ENCODE data around the gene MNT. TPM values are rescaled to one million over a fixed set of nuclear protein-coding genes. Genes with fewer than 3 reads are reported as not detected.

Gene MNT
- total and polyA plus RNA-seq, 2 experiments from 2014 or later, result 5.7 to 6.4 TPM

GRCh38 chr17:2386400-2387085 lies 14.3 kb downstream of the MNT start:
- Histone ChIP-seq H3K79me2 (replicated peaks; ENCODE audit: insufficient read depth) (peaks cover 16% of the 10 kb centered on the region), H3K9me2 (ENCODE audit: insufficient read depth) (no peaks in the 10 kb centered on the region), H3F3A (replicated peaks; ENCODE audit: low read depth) (no peaks in the 10 kb centered on the region; the same call in 1 of the 2 replicates), H4K20me1 (replicated peaks; ENCODE audit: insufficient read depth) (no peaks in the 10 kb centered on the region; the same call in 1 of the 2 replicates), H3K4me1 (ENCODE audit: insufficient read depth) (peaks cover 18% of the 10 kb centered on the region), H3K36me3 (ENCODE audit: insufficient read depth) (no peaks in the 10 kb centered on the region), H3K27ac (ENCODE audit: low read depth) (no peak overlapping the region), H3K4me3 (no peak overlapping the region), H2AFZ (no peak overlapping the region), H3K4me2 (no peak overlapping the region), H3K27me3 (ENCODE audit: insufficient read depth) (no peaks in the 10 kb centered on the region)
- peaks cover 9% of the 10 kb centered on the region; the same call in 2 of the 3 replicates for H3K36me3 Mint-ChIP-seq (ENCODE audit: low read depth)
- H3K4me3 Mint-ChIP-seq, result no peak overlapping the region
- ATAC-seq (no peak), DNase-seq (ENCODE audit: low spot score) (no peak)
- H3K27me3 Mint-ChIP-seq (ENCODE audit: insufficient read depth, low read depth, poor library complexity), result peaks cover 22% of the 10 kb centered on the region
- TF ChIP-seq STAT1 (IDR thresholded peaks at IDR 0.05; ENCODE audit: unreplicated experiment) (no peak), CTCF (conservative IDR thresholded peaks at IDR 0.05; ENCODE audit: low read depth in 2 of 2) (no peak), POLR2AphosphoS5 (IDR thresholded peaks at IDR 0.05; ENCODE audit: low read depth) (no peak), REST (IDR thresholded peaks at IDR 0.05; ENCODE audit: unreplicated experiment) (no peak), JUNB (IDR thresholded peaks at IDR 0.05; ENCODE audit: unreplicated experiment) (no peak)
- H3K9me3 Mint-ChIP-seq, result no peaks in the 10 kb centered on the region
- H3K27ac Mint-ChIP-seq, result no peak overlapping the region
- peaks cover 39% of the 10 kb centered on the region for H3K4me1 Mint-ChIP-seq

- no peak overlapping the region for H3K4me3 Mint-ChIP-seq
- H3K36me3 ChIP-seq (ENCODE audit: insufficient read depth), result no peaks in the 10 kb centered on the region
- peak overlapping the region; percentile 38; the same call in 1 of the 2 replicates for H3K4me2 ChIP-seq
- H3K9me2 ChIP-seq (ENCODE audit: insufficient read depth), result no peaks in the 10 kb centered on the region
- H3K4me3 ChIP-seq, result no peak overlapping the region
- H3K27ac Mint-ChIP-seq, result no peak overlapping the region
- H3K27me3 ChIP-seq (ENCODE audit: insufficient read depth), result no peaks in the 10 kb centered on the region
- ATAC-seq (peak; percentile 42), DNase-seq (ENCODE audit: low spot score) (peak; percentile 38)
- peak overlapping the region; percentile 55; the same call in 1 of the 2 replicates for H3K27ac ChIP-seq (ENCODE audit: low read depth)
- no peak overlapping the region for H2AFZ ChIP-seq
- H3K36me3 Mint-ChIP-seq (ENCODE audit: low read depth), result peaks cover 9% of the 10 kb centered on the region; the same call in 2 of the 3 replicates
- no peaks in the 10 kb centered on the region; the same call in 1 of the 2 replicates for H3F3A ChIP-seq (replicated peaks; ENCODE audit: low read depth)
- H3K9me3 Mint-ChIP-seq, result no peaks in the 10 kb centered on the region
- H3K79me2 ChIP-seq (replicated peaks; ENCODE audit: insufficient read depth), result peaks cover 7% of the 10 kb centered on the region; the same call in 1 of the 2 replicates
- peaks cover 20% of the 10 kb centered on the region for H3K27me3 Mint-ChIP-seq (ENCODE audit: insufficient read depth, low read depth, poor library complexity)
- H3K4me1 ChIP-seq (ENCODE audit: insufficient read depth), result peaks cover 18% of the 10 kb centered on the region
- peaks cover 37% of the 10 kb centered on the region for H3K4me1 Mint-ChIP-seq
- no peaks in the 10 kb centered on the region; the same call in 1 of the 2 replicates for H4K20me1 ChIP-seq (replicated peaks; ENCODE audit: insufficient read depth)
- TF ChIP-seq JUNB (IDR thresholded peaks at IDR 0.05; ENCODE audit: unreplicated experiment) (no peak), CTCF (conservative IDR thresholded peaks at IDR 0.05; ENCODE audit: low read depth in 2 of 2) (no peak), EZH2 (IDR thresholded peaks at IDR 0.05; ENCODE audit: low read depth, unreplicated experiment) (no peak), NANOG (IDR thresholded peaks at IDR 0.05; ENCODE audit: borderline replicate concordance) (no peak), ZNF114 (CRISPR knock-in tag; IDR thresholded peaks at IDR 0.05) (no peak), EZH2phosphoT487 (IDR thresholded peaks at IDR 0.05; ENCODE audit: unreplicated experiment) (no peak), CREB1 (CRISPR knock-in tag; IDR thresholded peaks at IDR 0.05; ENCODE audit: low read depth) (no peak)
These were observed 15.3 kb downstream of the MNT start for GRCh38 chr17:2385240-2386210.
